ENCODE measurements around the gene EMP1. TPM values are rescaled to one million over a fixed set of nuclear protein-coding genes. Genes with fewer than 3 reads are reported as not detected.
A peak's percentile ranks its signal among the peaks of the same experiment; 100 is the strongest.

EMP1 gene
- total RNA-seq, 1 donor: 75.6 TPM

- peak; percentile 98 for TF ChIP-seq CTCF (IDR thresholded peaks at IDR 0.05; ENCODE audit: insufficient read depth, low read depth, low read length)
- DNase-seq (ENCODE audit: low read depth): peak; percentile 67
- H3K4me3 ChIP-seq (ENCODE audit: low read depth, low read length): no peak overlapping the region
Observed at GRCh38 chr12:13233830-13234641, 37.5 kb downstream of the EMP1 start.

- no peak overlapping the region for H3K4me3 ChIP-seq (ENCODE audit: low read depth, low read length)
- TF ChIP-seq CTCF (IDR thresholded peaks at IDR 0.05; ENCODE audit: insufficient read depth, low read depth, low read length): no peak
- DNase-seq (ENCODE audit: low read depth): no peak
Observed at GRCh38 chr12:13238204-13238603, 41.7 kb downstream of the EMP1 start.

- TF ChIP-seq CTCF (IDR thresholded peaks at IDR 0.05; ENCODE audit: insufficient read depth, low read depth, low read length): no peak
- no peak overlapping the region for H3K4me3 ChIP-seq (ENCODE audit: low read depth, low read length)
- peak; percentile 63 for DNase-seq (ENCODE audit: low read depth)
Observed at GRCh38 chr12:13241833-13242488, 45.4 kb downstream of the EMP1 start.

- no peak overlapping the region for H3K4me3 ChIP-seq (ENCODE audit: low read depth, low read length)
- no peak for DNase-seq (ENCODE audit: low read depth)
- no peak for TF ChIP-seq CTCF (IDR thresholded peaks at IDR 0.05; ENCODE audit: insufficient read depth, low read depth, low read length)
Observed at GRCh38 chr12:13242936-13243335, 46.4 kb downstream of the EMP1 start.

GRCh38 chr12:13243516-13244070 is 47.1 kb downstream of the EMP1 start:
- TF ChIP-seq CTCF (IDR thresholded peaks at IDR 0.05; ENCODE audit: insufficient read depth, low read depth, low read length): no peak
- H3K4me3 ChIP-seq (ENCODE audit: low read depth, low read length): no peak overlapping the region
- DNase-seq (ENCODE audit: low read depth): peak; percentile 20

- H3K4me3 ChIP-seq (ENCODE audit: low read depth, low read length): no peak overlapping the region
- no peak for DNase-seq (ENCODE audit: low read depth)
- no peak for TF ChIP-seq CTCF (IDR thresholded peaks at IDR 0.05; ENCODE audit: insufficient read depth, low read depth, low read length)
Observed at GRCh38 chr12:13247596-13247995, 51.1 kb downstream of the EMP1 start.

Measured in fibroblast of villous mesenchyme (primary cell).